Activated T-helper 17 cell treated with anti-CD3 and anti-CD28 coated beads, Interleukin-2, amount 50 U/mL, for 72 hours (primary cell): ENCODE measurements around the gene ANO6. TPM values are rescaled to one million over a fixed set of nuclear protein-coding genes. Genes with fewer than 3 reads are reported as not detected.
A peak's percentile ranks its signal among the peaks of the same experiment; 100 is the strongest.

Experiments
- ATAC-seq: fragments of 150-1000 bp; cut with Tn5 transposase; replicated peaks from 2 replicates; pipeline ENCODE4 v1.10.0; 2021; ENCODE audit warnings: mild to moderate bottlenecking, moderate library complexity
- H3K27ac Mint-ChIP-seq: one replicate; pipeline ENCODE4 v1.8.0; 2022; ENCODE audit warnings: mixed read lengths
- H3K27me3 Mint-ChIP-seq: one replicate; pipeline ENCODE4 v1.8.0; 2022; ENCODE audit warnings: mixed read lengths
- H3K36me3 Mint-ChIP-seq: one replicate; pipeline ENCODE4 v1.8.0; 2022; ENCODE audit warnings: low read depth, mild to moderate bottlenecking, mixed read lengths
- H3K4me1 Mint-ChIP-seq: one replicate; pipeline ENCODE4 v1.8.0; 2022; ENCODE audit warnings: mixed read lengths
- H3K4me3 Mint-ChIP-seq: one replicate; pipeline ENCODE4 v1.8.0; 2022; ENCODE audit warnings: mild to moderate bottlenecking, mixed read lengths
- H3K9me3 Mint-ChIP-seq: one replicate; pipeline ENCODE4 v1.8.0; 2022; ENCODE audit warnings: mixed read lengths
- total RNA-seq, 2 donors: library from RNA; stranded (reverse); gene quantifications; one replicate each; pipeline ENCODE4 v1.2.3, GENCODE V29; 2022

The ANO6 gene
- total RNA-seq, 2 donors from 2014 or later: 26.8 to 45.1 TPM

DNA sequence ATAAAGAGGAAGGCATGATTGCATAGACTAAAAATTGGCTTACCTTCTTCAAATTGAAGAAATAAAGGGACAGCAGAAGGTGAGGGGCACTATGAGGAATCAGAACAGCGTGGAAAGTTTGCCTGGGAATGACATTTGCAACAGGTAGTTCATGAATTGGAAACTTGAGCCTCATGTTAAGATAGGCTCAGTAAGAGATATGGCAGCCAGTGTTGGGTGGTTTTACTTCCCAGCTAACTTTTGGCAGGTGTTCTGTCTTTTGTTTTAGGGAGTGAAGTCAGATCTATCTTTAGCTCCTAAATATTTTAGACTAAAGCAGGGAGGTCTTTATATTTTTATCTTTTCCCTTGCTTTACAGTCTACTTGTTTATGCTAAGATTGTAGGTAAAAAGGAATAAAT lies 122.4 kb downstream of the ANO6 start:
- Mint-ChIP-seq H3K4me3 (no peak overlapping the region), H3K27me3 (no peaks in the 10 kb centered on the region), H3K27ac (no peak overlapping the region), H3K36me3 (peaks cover 16% of the 10 kb centered on the region), H3K4me1 (no peaks in the 10 kb centered on the region), H3K9me3 (peaks cover 4% of the 10 kb centered on the region)
- no peak for ATAC-seq

GRCh38 chr12:45339035-45339434 lies 123.1 kb downstream of the ANO6 start:
- H3K4me3 Mint-ChIP-seq: no peak overlapping the region
- ATAC-seq: no peak
- no peaks in the 10 kb centered on the region for H3K27me3 Mint-ChIP-seq
- H3K36me3 Mint-ChIP-seq: peaks cover 9% of the 10 kb centered on the region
- H3K9me3 Mint-ChIP-seq: peaks cover 4% of the 10 kb centered on the region
- peaks cover under 1% of the 10 kb centered on the region for H3K4me1 Mint-ChIP-seq
- H3K27ac Mint-ChIP-seq: no peak overlapping the region

DNA sequence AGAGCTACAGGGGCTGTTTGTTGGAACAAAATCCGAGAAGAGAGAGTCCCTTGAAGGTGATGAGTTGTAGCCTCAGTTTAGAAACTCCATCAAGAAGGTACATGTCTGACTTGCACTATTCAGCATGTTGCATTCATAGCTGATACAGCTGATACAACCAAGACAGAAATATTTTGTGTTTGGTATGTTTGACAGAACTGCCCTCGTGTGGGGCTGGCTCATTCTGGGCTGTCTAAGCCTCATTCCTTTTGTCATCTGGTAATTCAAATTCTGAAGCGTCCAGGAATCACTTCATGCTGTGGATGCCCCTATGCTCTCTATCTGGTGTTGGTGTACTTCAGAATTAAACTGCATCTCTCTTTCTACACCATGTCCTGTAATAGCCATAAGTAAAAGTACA lies 126.3 kb downstream of the ANO6 start:
- Mint-ChIP-seq H3K36me3 (peaks cover 24% of the 10 kb centered on the region), H3K27ac (no peak overlapping the region)

DNA sequence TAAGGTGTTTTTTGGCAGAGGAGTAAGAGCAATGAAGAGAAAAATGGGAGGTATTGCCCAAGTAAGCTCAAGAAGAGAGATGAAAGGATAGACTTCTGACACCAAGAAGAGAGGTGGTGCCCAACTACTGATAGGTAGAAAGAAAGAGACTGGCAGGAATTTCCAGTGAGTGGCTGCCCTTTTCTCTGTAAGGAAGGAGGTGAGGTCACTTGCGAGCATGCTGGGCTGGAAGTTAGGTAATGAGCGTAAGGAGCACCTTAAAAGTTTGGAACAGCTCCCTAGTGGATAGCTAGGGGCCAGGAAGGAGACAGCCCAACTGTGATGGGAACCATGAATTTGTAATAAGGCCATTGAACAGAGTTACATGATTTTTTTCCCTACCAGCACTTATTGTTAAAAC lies 127.0 kb downstream of the ANO6 start:
- Mint-ChIP-seq H3K4me3 (no peak overlapping the region), H3K36me3 (peaks cover 29% of the 10 kb centered on the region), H3K27me3 (no peaks in the 10 kb centered on the region), H3K27ac (no peak overlapping the region), H3K9me3 (peaks cover 4% of the 10 kb centered on the region), H3K4me1 (peaks cover 8% of the 10 kb centered on the region)
- no peak for ATAC-seq

More for the DNA sequence above, 126.3 kb downstream of the ANO6 start:
- H3K4me1 Mint-ChIP-seq: peaks cover 8% of the 10 kb centered on the region
- H3K9me3 Mint-ChIP-seq: peaks cover 4% of the 10 kb centered on the region
- ATAC-seq: no peak
- H3K27me3 Mint-ChIP-seq: no peaks in the 10 kb centered on the region
- H3K4me3 Mint-ChIP-seq: no peak overlapping the region

GRCh38 chr12:45343269-45344051 lies 127.6 kb downstream of the ANO6 start:
- Mint-ChIP-seq H3K36me3 (peaks cover 35% of the 10 kb centered on the region), H3K9me3 (peaks cover 4% of the 10 kb centered on the region), H3K4me3 (no peak overlapping the region), H3K27ac (no peak overlapping the region), H3K4me1 (peaks cover 8% of the 10 kb centered on the region), H3K27me3 (no peaks in the 10 kb centered on the region)
- ATAC-seq: peak; percentile 71

GRCh38 chr12:45348311-45348710 lies 132.4 kb downstream of the ANO6 start:
- no peak for ATAC-seq
- Mint-ChIP-seq H3K36me3 (peaks cover 80% of the 10 kb centered on the region), H3K27ac (no peak overlapping the region), H3K9me3 (peaks cover 4% of the 10 kb centered on the region), H3K4me3 (no peak overlapping the region), H3K4me1 (peaks cover 16% of the 10 kb centered on the region), H3K27me3 (no peaks in the 10 kb centered on the region)

- peaks cover 86% of the 10 kb centered on the region for H3K36me3 Mint-ChIP-seq
These were observed 133.1 kb downstream of the ANO6 start for GRCh38 chr12:45348986-45349385.

DNA sequence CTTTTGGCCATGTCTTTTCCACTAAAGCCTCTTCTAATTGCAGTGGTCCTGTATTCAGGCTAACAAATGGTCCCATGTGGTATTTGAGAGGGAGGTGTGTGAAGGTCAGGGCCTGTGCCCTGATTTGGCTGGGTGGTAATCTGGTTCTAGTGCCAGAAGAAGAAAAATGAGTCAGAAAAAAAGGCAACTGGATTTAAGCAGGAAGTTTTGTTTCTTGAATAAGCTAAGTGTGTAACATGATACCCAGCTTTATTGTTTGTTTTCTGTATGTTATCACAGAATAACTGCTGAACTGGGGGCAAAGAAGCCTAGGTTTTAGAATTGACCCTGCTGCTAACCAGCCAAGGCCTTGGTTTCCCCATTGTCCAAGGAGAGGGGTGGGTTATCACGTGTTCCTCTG lies 134.0 kb downstream of the ANO6 start:
- Mint-ChIP-seq H3K27me3 (no peaks in the 10 kb centered on the region), H3K4me1 (peaks cover 20% of the 10 kb centered on the region), H3K27ac (no peak overlapping the region), H3K4me3 (no peak overlapping the region), H3K36me3 (peaks cover 90% of the 10 kb centered on the region), H3K9me3 (no peaks in the 10 kb centered on the region)
- no peak for ATAC-seq

More at GRCh38 chr12:45348986-45349385, 133.1 kb downstream of the ANO6 start:
- H3K27ac Mint-ChIP-seq: no peak overlapping the region
- no peak overlapping the region for H3K4me3 Mint-ChIP-seq
- H3K27me3 Mint-ChIP-seq: no peaks in the 10 kb centered on the region
- peaks cover 22% of the 10 kb centered on the region for H3K4me1 Mint-ChIP-seq
- H3K9me3 Mint-ChIP-seq: peaks cover 4% of the 10 kb centered on the region
- ATAC-seq: no peak

DNA sequence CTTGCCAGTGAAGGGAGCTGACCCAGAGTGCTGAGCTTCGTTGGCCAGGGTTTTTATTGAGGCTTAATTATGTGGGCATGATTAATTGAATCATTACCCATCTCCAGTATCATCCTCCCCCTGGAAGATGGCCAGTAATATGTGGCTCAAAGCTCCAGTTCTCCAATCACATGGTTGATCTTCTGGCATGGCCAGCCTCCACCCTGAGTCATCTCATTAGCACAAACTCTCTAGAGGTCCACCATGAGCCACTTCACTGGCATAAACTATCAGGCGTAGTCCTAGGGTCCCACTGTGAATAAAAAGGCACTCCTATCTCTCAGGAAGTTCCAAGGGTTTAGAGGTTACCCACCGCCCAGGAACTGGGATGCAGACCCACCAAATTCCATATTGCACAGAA lies 135.0 kb downstream of the ANO6 start:
- Mint-ChIP-seq H3K9me3 (no peaks in the 10 kb centered on the region), H3K4me3 (no peak overlapping the region), H3K4me1 (peaks cover 20% of the 10 kb centered on the region), H3K36me3 (peaks cover 94% of the 10 kb centered on the region), H3K27me3 (no peaks in the 10 kb centered on the region), H3K27ac (peak overlapping the region; percentile 43)
- no peak for ATAC-seq

DNA sequence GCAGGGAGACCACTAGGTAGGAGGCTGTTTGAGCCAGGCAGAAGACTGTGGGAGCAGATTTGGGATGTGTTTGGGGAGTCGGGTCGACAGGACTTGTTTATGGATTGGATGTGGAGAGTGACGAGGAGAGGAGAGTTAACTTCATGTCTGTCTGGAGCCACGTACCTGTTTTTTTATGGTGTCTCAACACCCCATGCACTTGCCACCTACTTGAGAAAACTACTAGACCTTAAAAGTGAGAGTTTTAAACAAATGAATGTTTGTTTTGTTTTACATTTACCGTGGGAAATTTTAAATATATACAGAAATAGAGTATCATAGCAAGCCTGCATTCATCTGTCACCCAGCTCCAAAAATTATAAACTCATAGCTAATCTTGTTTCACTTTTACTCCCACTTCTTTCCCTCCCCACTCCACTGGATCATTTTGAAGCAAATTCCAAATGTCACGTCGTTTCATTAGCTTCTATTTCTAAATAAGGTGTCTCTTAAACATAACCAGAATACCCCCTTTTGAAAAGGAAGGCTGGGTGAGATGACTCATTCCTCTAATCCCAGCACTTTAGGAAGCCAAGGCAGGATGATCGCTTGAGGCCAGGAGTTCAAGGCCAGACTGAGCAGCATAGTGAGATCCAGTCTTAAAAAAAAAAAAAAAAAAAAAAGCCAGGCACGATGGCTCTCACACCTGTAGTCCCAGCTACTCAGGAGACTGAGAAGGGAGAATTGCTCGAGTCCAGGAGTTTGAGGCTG lies 136.2 kb downstream of the ANO6 start:
- ATAC-seq: no peak
- no peaks in the 10 kb centered on the region for H3K27me3 Mint-ChIP-seq
- no peaks in the 10 kb centered on the region for H3K9me3 Mint-ChIP-seq
- H3K27ac Mint-ChIP-seq: no peak overlapping the region
- H3K36me3 Mint-ChIP-seq: peaks cover 94% of the 10 kb centered on the region
- peaks cover 20% of the 10 kb centered on the region for H3K4me1 Mint-ChIP-seq
- H3K4me3 Mint-ChIP-seq: no peak overlapping the region

DNA sequence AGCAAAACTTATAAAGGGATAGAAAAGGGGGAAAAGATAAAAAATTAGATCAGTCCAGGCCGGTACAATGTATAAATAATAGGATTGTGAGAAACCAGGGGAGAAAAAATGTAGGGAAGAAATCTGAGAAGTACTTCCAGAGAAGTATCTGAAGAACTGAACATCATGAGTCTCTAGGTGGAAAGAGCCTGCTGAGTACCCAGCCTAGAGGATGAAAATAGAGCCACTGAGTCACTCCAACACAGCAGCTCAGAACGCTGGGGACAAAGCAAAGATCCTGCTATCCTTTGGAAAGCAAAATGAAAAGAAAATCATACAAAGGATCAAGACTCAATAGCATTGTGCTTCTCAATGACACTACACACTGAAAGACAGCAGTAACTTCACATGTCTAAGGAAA lies 138.0 kb downstream of the ANO6 start:
- no peak overlapping the region for H3K4me3 Mint-ChIP-seq
- H3K36me3 Mint-ChIP-seq: peaks cover 94% of the 10 kb centered on the region
- H3K4me1 Mint-ChIP-seq: peaks cover 20% of the 10 kb centered on the region
- H3K27ac Mint-ChIP-seq: peak overlapping the region; percentile 36
- ATAC-seq: no peak
- H3K27me3 Mint-ChIP-seq: no peaks in the 10 kb centered on the region
- no peaks in the 10 kb centered on the region for H3K9me3 Mint-ChIP-seq

DNA sequence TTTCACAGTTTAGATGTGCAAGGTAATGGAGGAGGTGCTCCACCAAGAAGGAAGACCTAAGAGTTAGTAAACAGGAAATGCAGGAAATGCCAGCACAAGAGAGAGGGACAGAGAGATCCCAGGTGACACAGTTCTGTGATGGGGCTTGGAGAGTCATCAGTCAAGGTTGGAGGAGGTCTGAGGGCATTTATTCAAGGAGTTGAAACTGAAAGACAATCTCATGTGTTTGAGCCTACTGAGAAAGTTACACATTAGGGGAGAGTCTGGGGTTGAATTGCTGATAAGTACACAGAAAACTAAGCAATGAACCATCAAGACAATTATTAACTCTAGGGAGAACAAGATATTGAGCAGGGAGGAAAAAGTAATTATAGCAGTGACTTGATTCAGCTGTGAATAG lies 138.5 kb downstream of the ANO6 start:
- H3K4me3 Mint-ChIP-seq: no peak overlapping the region
- peak overlapping the region; percentile 36 for H3K27ac Mint-ChIP-seq
- peaks cover 20% of the 10 kb centered on the region for H3K4me1 Mint-ChIP-seq
- ATAC-seq: peak; percentile 38
- H3K9me3 Mint-ChIP-seq: no peaks in the 10 kb centered on the region
- peaks cover 94% of the 10 kb centered on the region for H3K36me3 Mint-ChIP-seq
- no peaks in the 10 kb centered on the region for H3K27me3 Mint-ChIP-seq

- H3K4me3 Mint-ChIP-seq: no peak overlapping the region
- H3K36me3 Mint-ChIP-seq: peaks cover 94% of the 10 kb centered on the region
- no peak for ATAC-seq
- peaks cover 20% of the 10 kb centered on the region for H3K4me1 Mint-ChIP-seq
- no peaks in the 10 kb centered on the region for H3K27me3 Mint-ChIP-seq
- peaks cover under 1% of the 10 kb centered on the region for H3K9me3 Mint-ChIP-seq
- H3K27ac Mint-ChIP-seq: peak overlapping the region; percentile 52
These were observed 139.8 kb downstream of the ANO6 start for GRCh38 chr12:45355730-45356129.

- Mint-ChIP-seq H3K27me3 (no peaks in the 10 kb centered on the region), H3K27ac (no peak overlapping the region), H3K9me3 (peaks cover 8% of the 10 kb centered on the region), H3K36me3 (peaks cover 94% of the 10 kb centered on the region), H3K4me1 (peaks cover 13% of the 10 kb centered on the region), H3K4me3 (no peak overlapping the region)
- ATAC-seq: no peak
These were observed 141.1 kb downstream of the ANO6 start for GRCh38 chr12:45356822-45357538.
